Cardiac muscle cell (in vitro differentiated cells and primary cell): ENCODE measurements around the gene MOB3B. TPM values are rescaled to one million over a fixed set of nuclear protein-coding genes. Genes with fewer than 3 reads are reported as not detected.
A peak's percentile ranks its signal among the peaks of the same experiment; 100 is the strongest.

ENCODE experiments used
- DNase-seq, 2 donors: peaks; one replicate each; pipeline versions ENCODE4 v3.0.0 to v3.0.0-alpha.2; 2010 to 2017; ENCODE audit warnings: low read depth in 1 of 2, low spot score in 1 of 2
- H3K27ac ChIP-seq: fragments of 200-600 bp; sonication (generic); 2 replicates; pipeline ENCODE4 v1.5.1; 2016
- H3K27me3 ChIP-seq: fragments of 200-600 bp; sonication (generic); 2 replicates; pipeline ENCODE4 v1.6.0; 2016; ENCODE audit warnings: control low read depth
- H3K36me3 ChIP-seq: fragments of 200-600 bp; sonication (generic); 2 replicates; pipeline ENCODE4 v1.5.1; 2016; ENCODE audit warnings: control low read depth
- H3K4me1 ChIP-seq: fragments of 200-600 bp; sonication (generic); 2 replicates; pipeline ENCODE4 v1.8.1; 2017; ENCODE audit warnings: low read depth, mild to moderate bottlenecking, mixed run types
- H3K4me3 ChIP-seq: fragments of 200-600 bp; sonication (generic); 2 replicates; pipeline ENCODE4 v1.5.1; 2016; ENCODE audit warnings: mild to moderate bottlenecking
- H3K9me3 ChIP-seq: fragments of 200-600 bp; sonication (generic); 2 replicates; pipeline ENCODE4 v1.5.1; 2017; ENCODE audit warnings: low read depth, mild to moderate bottlenecking, control low read depth
- CTCF ChIP-seq: IDR thresholded peaks from 2 replicates; pipeline ENCODE4 v1.5.1; 2012; ENCODE audit warnings: low read depth, mild to moderate bottlenecking, low read length
- polyA plus RNA-seq: library from polyadenylated mRNA; unstranded; fragments of >200 nt; fragmentation: Nextera tagmentation; extraction: Ambion mirVana; gene quantifications from 2 replicates; pipeline ENCODE4 v1.2.1, GENCODE V29; 2016
- total RNA-seq: library from RNA; depleted of rRNA; stranded (reverse); fragments of >200 nt; gene quantifications from 2 replicates; pipeline ENCODE4 v1.2.3, GENCODE V29; 2016

The MOB3B gene
- total and polyA plus RNA-seq, 2 experiments from 2014 or later = 0.74 to 1.7 TPM

- H3K4me3 ChIP-seq = no peak overlapping the region
- H3K36me3 ChIP-seq = no peaks in the 10 kb centered on the region
- H3K27ac ChIP-seq = no peak overlapping the region
- no peaks in the 10 kb centered on the region for H3K9me3 ChIP-seq
- no peak for TF ChIP-seq CTCF
- H3K27me3 ChIP-seq = no peaks in the 10 kb centered on the region
- peak in 1 of 2 donors; percentile 46 for DNase-seq
- peaks cover 6% of the 10 kb centered on the region for H3K4me1 ChIP-seq
Measured at GRCh38 chr9:27348785-27349697, 180.6 kb downstream of the MOB3B start.

- DNase-seq = no peak
- Histone ChIP-seq H3K27ac (no peak overlapping the region), H3K27me3 (no peaks in the 10 kb centered on the region), H3K4me1 (peaks cover 6% of the 10 kb centered on the region), H3K4me3 (no peak overlapping the region), H3K36me3 (no peaks in the 10 kb centered on the region), H3K9me3 (no peaks in the 10 kb centered on the region)
- no peak for TF ChIP-seq CTCF
Measured at GRCh38 chr9:27347889-27348288, 181.7 kb downstream of the MOB3B start.

GRCh38 chr9:27344776-27345175, 184.8 kb downstream of the MOB3B start:
- Histone ChIP-seq H3K4me3 (no peak overlapping the region), H3K9me3 (no peaks in the 10 kb centered on the region), H3K27me3 (no peaks in the 10 kb centered on the region), H3K36me3 (no peaks in the 10 kb centered on the region), H3K4me1 (peaks cover 4% of the 10 kb centered on the region), H3K27ac (no peak overlapping the region)
- DNase-seq = no peak
- no peak for TF ChIP-seq CTCF

- no peaks in the 10 kb centered on the region for H3K36me3 ChIP-seq
- TF ChIP-seq CTCF = no peak
- H3K27me3 ChIP-seq = no peaks in the 10 kb centered on the region
- no peak for DNase-seq
- no peak overlapping the region for H3K27ac ChIP-seq
- H3K4me3 ChIP-seq = no peak overlapping the region
- H3K9me3 ChIP-seq = no peaks in the 10 kb centered on the region
- H3K4me1 ChIP-seq = no peaks in the 10 kb centered on the region
Measured at GRCh38 chr9:27341545-27342294, 187.9 kb downstream of the MOB3B start.

GRCh38 chr9:27340961-27341511, 188.6 kb downstream of the MOB3B start:
- no peaks in the 10 kb centered on the region for H3K36me3 ChIP-seq
- H3K27me3 ChIP-seq = no peaks in the 10 kb centered on the region
- no peak overlapping the region for H3K4me3 ChIP-seq
- H3K9me3 ChIP-seq = no peaks in the 10 kb centered on the region
- no peaks in the 10 kb centered on the region for H3K4me1 ChIP-seq
- H3K27ac ChIP-seq = no peak overlapping the region
- DNase-seq = peak in 1 of 2 donors; percentile 18
- no peak for TF ChIP-seq CTCF
